Measurements from ENCODE around the gene ARF6.
"Not testable (repeated sequence)": the region's sequence is repeated elsewhere in the genome, so short reads cannot be mapped to it uniquely, and the experiment has no call there.

The ARF6 gene

GRCh38 chr14:49907186-49907585 lies 14.3 kb downstream of the ARF6 start:
- no peak for DNase-seq (ENCODE audit: low spot score)

GRCh38 chr14:49908433-49908782 lies 15.5 kb downstream of the ARF6 start:
- no peak for DNase-seq (ENCODE audit: low spot score)

GRCh38 chr14:49909016-49909415 lies 16.1 kb downstream of the ARF6 start:
- no peak for DNase-seq (ENCODE audit: low spot score)

- no peak for DNase-seq (ENCODE audit: low spot score)
Measured at GRCh38 chr14:49915085-49915484, 22.2 kb downstream of the ARF6 start.

- no peak for DNase-seq (ENCODE audit: low spot score)
Measured at GRCh38 chr14:49918706-49919105, 25.8 kb downstream of the ARF6 start.

GRCh38 chr14:49919825-49920659 lies 27.2 kb downstream of the ARF6 start:
- DNase-seq (ENCODE audit: low spot score): no peak

- no peak for DNase-seq (ENCODE audit: low spot score)
Measured at GRCh38 chr14:49920935-49921334, 28.1 kb downstream of the ARF6 start.

- no peak for DNase-seq (ENCODE audit: low spot score)
Measured at GRCh38 chr14:49921401-49921800, 28.5 kb downstream of the ARF6 start.

- DNase-seq (ENCODE audit: low spot score): no peak
Measured at GRCh38 chr14:49923442-49923841, 30.6 kb downstream of the ARF6 start.

GRCh38 chr14:49923881-49924280 lies 31.0 kb downstream of the ARF6 start:
- no peak for DNase-seq (ENCODE audit: low spot score)

- no peak for DNase-seq (ENCODE audit: low spot score)
Measured at GRCh38 chr14:49924852-49925251, 32.0 kb downstream of the ARF6 start.

- DNase-seq (ENCODE audit: low spot score): no peak
Measured at GRCh38 chr14:49926803-49927202, 33.9 kb downstream of the ARF6 start.

- DNase-seq (ENCODE audit: low spot score): no peak
Measured at GRCh38 chr14:49928015-49928414, 35.1 kb downstream of the ARF6 start.

GRCh38 chr14:49930720-49931119 lies 37.8 kb downstream of the ARF6 start:
- DNase-seq (ENCODE audit: low spot score): no peak

GRCh38 chr14:49931523-49931922 lies 38.6 kb downstream of the ARF6 start:
- DNase-seq (ENCODE audit: low spot score): no peak

- no peak for DNase-seq (ENCODE audit: low spot score)
Measured at GRCh38 chr14:49933128-49933527, 40.2 kb downstream of the ARF6 start.

GRCh38 chr14:49933704-49934103 lies 40.8 kb downstream of the ARF6 start:
- no peak for DNase-seq (ENCODE audit: low spot score)

GRCh38 chr14:49934646-49935045 lies 41.8 kb downstream of the ARF6 start:
- no peak for DNase-seq (ENCODE audit: low spot score)

- DNase-seq (ENCODE audit: low spot score): no peak
Measured at GRCh38 chr14:49935526-49935925, 42.6 kb downstream of the ARF6 start.

- not testable (repeated sequence) for DNase-seq (ENCODE audit: low spot score)
Measured at GRCh38 chr14:49936246-49936645, 43.4 kb downstream of the ARF6 start.

- DNase-seq (ENCODE audit: low spot score): not testable (repeated sequence)
Measured at GRCh38 chr14:49936882-49937281, 44.0 kb downstream of the ARF6 start.

- not testable (repeated sequence) for DNase-seq (ENCODE audit: low spot score)
Measured at GRCh38 chr14:49939215-49939614, 46.3 kb downstream of the ARF6 start.

GRCh38 chr14:49939884-49940510 lies 47.1 kb downstream of the ARF6 start:
- no peak for DNase-seq (ENCODE audit: low spot score)

Data from pons (tissue), 1 donor.